Panc1 (cell line): Measurements from ENCODE around the gene FAM53A. TPM values are rescaled to one million over a fixed set of nuclear protein-coding genes. Genes with fewer than 3 reads are reported as not detected.

Experiments used
- ATAC-seq: fragments of 200-7000 bp; cut with Tn5 transposase; 2 replicates; pipeline ENCODE4 v1.9.1; 2020; ENCODE audit warnings: mild to moderate bottlenecking, moderate library complexity
- BruUV-seq: library from RNA; stranded (reverse); fragments of 400-500 nt; replicated peaks from 2 replicates; lab custom pipeline; 2021; lab: Mats Ljungman, UMichigan
- CTCF ChIA-PET: fragments of 300-600 bp; sonication (Branson Sonifier 250); formaldehyde crosslinking; loops from one replicate; lab custom pipeline; 2022; ENCODE audit warnings: antibody characterized with exemption; lab: Charles Lee
- POLR2A ChIA-PET: fragments of 300-600 bp; sonication (Branson Sonifier 250); formaldehyde crosslinking; loops from one replicate; lab custom pipeline; 2022; ENCODE audit warnings: antibody characterized with exemption; lab: Charles Lee
- DNase-seq: peaks from one replicate; pipeline ENCODE4 v3.0.0-alpha.2; 2010; ENCODE audit warnings: low read depth, low spot score
- H3K27ac ChIP-seq: 2 replicates; pipeline ENCODE4 v1.5.1; 2011; ENCODE audit warnings: mild to moderate bottlenecking, low read length, inconsistent platforms
- H3K27me3 ChIP-seq: fragments of 200-500 bp; sonication (Bioruptor generic); 2 replicates; pipeline ENCODE4 v1.6.0; 2014; ENCODE audit warnings: low read length, inconsistent platforms; ENCODE audit not compliant: control insufficient read depth, insufficient read depth
- H3K36me3 ChIP-seq: fragments of 200-500 bp; sonication (Bioruptor generic); 2 replicates; pipeline ENCODE4 v1.5.1; 2014; ENCODE audit warnings: inconsistent platforms, mild to moderate bottlenecking, low read length, moderate library complexity; ENCODE audit not compliant: control insufficient read depth, insufficient read depth
- H3K4me1 ChIP-seq: 2 replicates; pipeline ENCODE4 v1.5.1; 2011; ENCODE audit warnings: inconsistent platforms, mild to moderate bottlenecking, low read length, moderate library complexity; ENCODE audit not compliant: control insufficient read depth, insufficient read depth
- H3K4me3 ChIP-seq, 2 experiments: 2 replicates each; pipeline ENCODE4 v1.5.1; 2011 to 2012; ENCODE audit warnings: low read depth in 2 of 2, low read length in 2 of 2, mild to moderate bottlenecking in 2 of 2, inconsistent platforms in 1 of 2, moderate library complexity in 1 of 2
- H3K9me3 ChIP-seq: fragments of 200-500 bp; sonication (Bioruptor generic); 2 replicates; pipeline ENCODE4 v1.5.1; 2014; ENCODE audit warnings: low read depth, mild to moderate bottlenecking, inconsistent platforms, low read length, moderate library complexity; ENCODE audit not compliant: control insufficient read depth, insufficient read depth
- CTCF ChIP-seq: fragments of 450-650 bp; IDR thresholded peaks from 2 replicates; pipeline ENCODE4 v1.5.1; 2017; ENCODE audit warnings: mild to moderate bottlenecking
- POLR2AphosphoS5 ChIP-seq: IDR thresholded peaks from 2 replicates; pipeline ENCODE4 v1.6.1; 2012; ENCODE audit warnings: mild to moderate bottlenecking, low read depth, low read length, moderate library complexity
- REST ChIP-seq, 2 experiments: IDR thresholded peaks; 2 replicates each; pipeline ENCODE4 v1.6.1; 2011 to 2012; ENCODE audit warnings: low read depth in 2 of 2, control low read depth in 1 of 2, low read length in 1 of 2, mild to moderate bottlenecking in 1 of 2, moderate library complexity in 1 of 2; ENCODE audit not compliant: insufficient read depth in 1 of 2
- SIN3A ChIP-seq: IDR thresholded peaks from 2 replicates; pipeline ENCODE4 v1.6.1; 2012; ENCODE audit warnings: low read depth, mild to moderate bottlenecking, low read length, moderate library complexity, borderline replicate concordance; ENCODE audit not compliant: insufficient read depth
- TCF7L2 ChIP-seq: IDR thresholded peaks from 2 replicates; pipeline ENCODE4 v1.6.1; 2011; ENCODE audit warnings: mild to moderate bottlenecking, low read depth, low read length, inconsistent platforms
- in situ Hi-C: cut with HindIII; loops from 2 replicates; pipeline ENCODE4 v1.10.0; 2016; ENCODE audit warnings: low sequenced_read_pairs, low pct_unique_long_range_greater_than_20kb
- intact Hi-C: fragments of 100-400 bp; cut with micrococcal nuclease; formaldehyde crosslinking; loops from one replicate; pipeline ENCODE4 v1.10.0; 2022; ENCODE audit not compliant: unreplicated experiment
- total RNA-seq: library from RNA; stranded (reverse); gene quantifications from one replicate; pipeline ENCODE4 v1.2.1, GENCODE V29; 2021; ENCODE audit not compliant: unreplicated experiment

The FAM53A gene
- total RNA-seq, 1 experiment from 2014 or later: 7.0 TPM

GRCh38 chr4:1627417-1628313 lies 56.4 kb downstream of the FAM53A start:
- BruUV-seq: no TSS peak
- ChIA-PET CTCF (no interaction called here), POLR2A (no interaction called here)
- DNase-seq (no peak), ATAC-seq (no peak)
- in situ Hi-C loops (no loop called here), intact Hi-C loops (loop anchor here (5.0 kb wide), 1 partner anchor 270 kb away; no protein-coding TSS in a partner anchor)
- H3K9me3 ChIP-seq: no peaks in the 10 kb centered on the region
- H3K4me1 ChIP-seq: no peaks in the 10 kb centered on the region
- no peak overlapping the region for H3K4me3 ChIP-seq
- no peaks in the 10 kb centered on the region for H3K36me3 ChIP-seq
- no peaks in the 10 kb centered on the region for H3K27me3 ChIP-seq
- TF ChIP-seq POLR2AphosphoS5: no peak
- no peak for TF ChIP-seq SIN3A
- no peak for TF ChIP-seq CTCF
- no peak for TF ChIP-seq REST (IDR thresholded peaks at IDR 0.05; ENCODE audit: insufficient read depth in 1 of 2, low read depth in 2 of 2, low read length in 1 of 2)
- no peak overlapping the region for H3K27ac ChIP-seq

- CTCF ChIA-PET: no interaction called here
- intact Hi-C loops: loop anchor here (5.0 kb wide), 1 partner anchor 270 kb away; no protein-coding TSS in a partner anchor
These were observed 57.2 kb downstream of the FAM53A start for GRCh38 chr4:1626941-1627340.

More at GRCh38 chr4:1626941-1627340, 57.2 kb downstream of the FAM53A start:
- Histone ChIP-seq H3K4me1 (no peaks in the 10 kb centered on the region), H3K4me3 (no peak overlapping the region), H3K27me3 (no peaks in the 10 kb centered on the region), H3K36me3 (no peaks in the 10 kb centered on the region), H3K9me3 (no peaks in the 10 kb centered on the region), H3K27ac (no peak overlapping the region)
- POLR2A ChIA-PET: no interaction called here
- ATAC-seq: no peak
- no peak for DNase-seq
- in situ Hi-C loops: no loop called here
- TF ChIP-seq SIN3A (no peak), CTCF (no peak), POLR2AphosphoS5 (no peak), TCF7L2 (no peak), REST (IDR thresholded peaks at IDR 0.05; ENCODE audit: insufficient read depth in 1 of 2, low read depth in 2 of 2, low read length in 1 of 2) (no peak)
- BruUV-seq: no TSS peak
